OCI-M2 (cell line): ENCODE measurements around the gene KIAA1217.
"Not testable (repeated sequence)": the region's sequence is repeated elsewhere in the genome, so short reads cannot be mapped to it uniquely, and the experiment has no call there.

ENCODE experiments used
- DNase-seq: peaks from one replicate; lab custom pipeline; 2025; ENCODE audit not compliant: unreplicated experiment; lab: John Stamatoyannopoulos, UW

Gene KIAA1217

GRCh38 chr10:24337723-24338122, 128.8 kb downstream of the KIAA1217 start:
- not testable (repeated sequence) for DNase-seq

- DNase-seq, result no peak
Measured at GRCh38 chr10:24339387-24339786, 130.4 kb downstream of the KIAA1217 start.

- DNase-seq, result no peak
Measured at GRCh38 chr10:24340446-24340845, 131.5 kb downstream of the KIAA1217 start.

GRCh38 chr10:24340883-24341282, 131.9 kb downstream of the KIAA1217 start:
- no peak for DNase-seq

GRCh38 chr10:24341371-24341770, 132.4 kb downstream of the KIAA1217 start:
- DNase-seq, result no peak

- DNase-seq, result no peak
Measured at GRCh38 chr10:24341897-24342296, 133.0 kb downstream of the KIAA1217 start.

- DNase-seq, result no peak
Measured at GRCh38 chr10:24343686-24344085, 134.7 kb downstream of the KIAA1217 start.

- DNase-seq, result no peak
Measured at GRCh38 chr10:24344279-24344678, 135.3 kb downstream of the KIAA1217 start.

- no peak for DNase-seq
Measured at GRCh38 chr10:24344695-24345463, 135.9 kb downstream of the KIAA1217 start.

- DNase-seq, result no peak
Measured at GRCh38 chr10:24346877-24347519, 138.1 kb downstream of the KIAA1217 start.

GRCh38 chr10:24349379-24350001, 140.6 kb downstream of the KIAA1217 start:
- no peak for DNase-seq

GRCh38 chr10:24350070-24350921, 141.4 kb downstream of the KIAA1217 start:
- DNase-seq, result no peak

- DNase-seq, result not testable (repeated sequence)
Measured at GRCh38 chr10:24350922-24351225, 141.9 kb downstream of the KIAA1217 start.

GRCh38 chr10:24351961-24352360, 143.0 kb downstream of the KIAA1217 start:
- DNase-seq, result no peak

GRCh38 chr10:24352399-24352798, 143.5 kb downstream of the KIAA1217 start:
- no peak for DNase-seq

GRCh38 chr10:24353319-24353718, 144.4 kb downstream of the KIAA1217 start:
- DNase-seq, result no peak

- no peak for DNase-seq
Measured at GRCh38 chr10:24355056-24355688, 146.2 kb downstream of the KIAA1217 start.

- no peak for DNase-seq
Measured at GRCh38 chr10:24357344-24358004, 148.5 kb downstream of the KIAA1217 start.

GRCh38 chr10:24358022-24358421, 149.1 kb downstream of the KIAA1217 start:
- no peak for DNase-seq
